GM18909 (cell line): ENCODE measurements around the gene NSUN2.

Experiments used
- ATAC-seq: cut with Tn5 transposase; IDR thresholded peaks from one replicate; pipeline ENCODE4 v1.9.1; 2021; ENCODE audit warnings: mild to moderate bottlenecking; ENCODE audit not compliant: unreplicated experiment, poor library complexity

NSUN2 gene

GRCh38 chr5:6568889-6569288 lies 64.0 kb downstream of the NSUN2 start:
- no peak for ATAC-seq

DNA sequence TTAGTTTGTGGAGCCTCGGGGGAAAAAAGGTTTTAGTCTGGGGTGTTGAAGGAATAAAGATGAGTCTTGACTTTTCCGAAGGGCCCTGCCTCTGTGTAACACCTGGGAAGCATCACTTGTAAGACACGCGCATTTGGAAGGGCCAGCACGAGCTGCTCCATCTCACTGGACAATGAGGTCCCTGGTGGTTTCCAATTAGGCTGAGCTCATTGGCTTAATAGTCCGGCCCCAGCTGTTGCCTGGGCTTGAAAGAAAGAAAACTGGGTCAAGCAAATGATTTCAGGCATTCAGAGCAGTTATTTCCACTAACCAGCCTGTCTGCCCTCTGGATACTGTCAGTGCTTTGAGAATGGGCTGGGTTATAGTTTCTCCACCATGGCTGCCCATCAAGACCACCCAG lies 64.5 kb downstream of the NSUN2 start:
- ATAC-seq, result no peak

GRCh38 chr5:6567835-6568234 lies 65.0 kb downstream of the NSUN2 start:
- ATAC-seq, result no peak

DNA sequence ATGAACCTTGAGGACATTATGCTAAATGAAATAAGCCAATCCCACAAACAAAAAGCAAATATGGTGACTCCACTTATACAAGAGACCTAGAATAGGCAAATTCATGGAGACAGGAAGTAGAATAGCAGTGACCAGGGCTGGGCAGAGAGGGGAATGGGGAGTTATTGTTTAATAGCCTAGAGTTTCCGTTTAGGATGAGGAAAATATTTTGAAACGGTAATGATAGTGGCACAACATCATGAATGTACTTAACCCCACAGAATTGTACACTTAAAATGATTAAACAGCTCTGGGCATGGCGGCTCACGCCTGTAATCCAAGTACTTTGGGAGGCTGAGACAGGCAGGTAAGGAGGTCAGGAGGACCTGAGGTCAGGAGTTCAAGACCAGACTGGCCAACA lies 65.8 kb downstream of the NSUN2 start:
- ATAC-seq, result no peak

DNA sequence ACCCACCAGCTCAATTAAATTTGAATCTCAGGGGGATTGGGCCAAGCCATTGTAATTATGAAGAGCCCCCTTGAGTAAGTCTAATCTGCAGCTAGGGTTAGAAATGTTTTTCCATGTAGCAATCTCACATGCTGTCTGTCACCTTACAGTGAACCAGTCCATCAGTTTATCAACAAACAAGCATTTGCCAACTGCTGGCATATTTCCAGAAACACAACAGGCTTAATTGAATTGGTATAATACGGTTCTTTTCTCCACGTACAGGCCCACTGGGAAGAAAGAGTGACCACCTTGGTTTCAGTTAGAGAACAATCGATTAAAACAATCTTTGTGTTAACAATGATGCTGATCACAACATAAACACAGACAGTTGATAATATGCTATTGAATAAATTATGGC lies 67.4 kb downstream of the NSUN2 start:
- no peak for ATAC-seq

- no peak for ATAC-seq
Observed at GRCh38 chr5:6557807-6558575, 74.9 kb downstream of the NSUN2 start.

- no peak for ATAC-seq
Observed at GRCh38 chr5:6556802-6557102, 76.1 kb downstream of the NSUN2 start.

GRCh38 chr5:6556089-6556801 lies 76.6 kb downstream of the NSUN2 start:
- ATAC-seq, result no peak

- no peak for ATAC-seq
Observed at GRCh38 chr5:6554812-6555211, 78.0 kb downstream of the NSUN2 start.

DNA sequence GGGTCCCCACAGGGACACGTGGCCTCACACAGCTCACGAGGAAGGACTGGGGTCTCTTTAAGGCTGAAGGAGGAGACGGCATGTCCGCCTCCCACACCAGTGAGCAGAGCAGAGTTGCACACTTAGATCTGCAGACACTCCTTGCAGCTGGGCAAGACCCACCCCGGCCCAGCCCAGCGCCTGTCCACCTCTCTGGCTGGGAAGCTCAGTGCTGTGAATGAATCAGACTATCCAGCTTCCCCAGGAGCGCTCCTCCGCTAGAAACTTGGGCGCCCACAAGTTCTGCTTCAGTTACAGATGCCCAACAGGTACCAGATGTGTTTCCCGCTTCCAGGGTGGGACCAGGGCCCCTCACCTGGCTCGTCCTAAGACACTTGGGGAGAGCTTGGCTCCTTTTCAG lies 78.9 kb downstream of the NSUN2 start:
- no peak for ATAC-seq

DNA sequence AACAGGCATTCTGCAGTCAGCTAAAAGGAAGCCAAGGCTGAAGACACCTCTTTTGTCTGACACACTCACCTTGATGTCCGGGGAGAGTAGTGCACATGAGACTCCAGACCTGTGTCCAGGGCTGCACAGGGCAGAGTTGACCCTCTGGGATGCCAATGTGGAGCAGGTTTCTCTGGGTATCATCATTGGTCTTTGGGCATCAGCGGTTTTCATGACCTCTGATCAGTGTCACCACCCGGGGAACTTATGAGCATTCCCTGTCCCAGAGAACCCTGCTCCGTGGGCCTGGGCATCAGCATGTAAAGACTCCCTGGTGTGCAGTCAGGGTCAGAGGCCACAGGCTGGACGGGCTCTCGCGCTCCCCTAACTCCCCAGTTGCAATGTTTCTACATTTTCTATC lies 80.2 kb downstream of the NSUN2 start:
- ATAC-seq, result no peak

DNA sequence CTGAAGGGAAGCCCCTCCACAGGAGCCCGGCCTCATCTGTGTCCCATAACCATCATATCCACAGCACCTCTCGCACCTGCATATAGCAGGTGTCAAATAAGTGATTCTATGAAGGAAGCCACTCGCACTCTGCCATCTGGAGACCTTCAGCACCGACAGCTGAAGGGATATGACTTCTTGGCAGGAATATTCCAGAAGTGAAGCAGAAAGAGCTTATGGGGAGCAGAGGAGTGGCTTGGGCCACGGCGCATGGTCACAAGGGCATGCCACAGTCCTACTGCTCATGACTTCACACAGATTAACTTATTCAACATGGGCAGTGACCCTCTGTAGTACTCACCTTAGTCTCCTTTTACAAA lies 80.9 kb downstream of the NSUN2 start:
- ATAC-seq, result no peak

- no peak for ATAC-seq
Observed at GRCh38 chr5:6551287-6551954, 81.4 kb downstream of the NSUN2 start.

DNA sequence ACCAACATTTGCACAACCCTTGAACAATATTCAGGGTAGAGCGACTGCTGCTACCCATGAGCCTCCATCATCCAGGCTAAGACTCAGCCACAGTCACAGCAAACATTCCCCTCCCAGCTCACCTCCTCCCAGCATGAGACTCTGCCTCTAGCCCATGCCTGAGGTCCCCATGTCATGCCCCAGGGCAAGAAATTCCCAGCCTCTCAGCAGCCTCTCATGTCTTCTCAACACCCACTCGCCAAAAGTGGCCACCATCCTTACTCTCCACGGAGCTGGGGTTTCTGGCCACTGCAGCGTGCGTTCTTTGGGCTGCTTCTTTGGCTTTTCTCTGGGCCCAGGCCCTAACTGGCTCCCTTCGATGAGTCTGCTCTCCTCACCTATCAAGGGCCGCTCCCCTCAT lies 82.2 kb downstream of the NSUN2 start:
- ATAC-seq, result no peak
